ENCODE measurements around the gene DOK6.

- no peak for TF ChIP-seq CTCF (conservative IDR thresholded peaks at IDR 0.05; ENCODE audit: low read length)
- TF ChIP-seq EZH2phosphoT487 (IDR thresholded peaks at IDR 0.05; ENCODE audit: borderline replicate concordance, low read depth, low read length): no peak
Measured at GRCh38 chr18:69736730-69737129, 336.0 kb downstream of the DOK6 start.
